Effector memory CD4-positive, alpha-beta T cell (primary cell): ENCODE results near the gene JUNB.

ENCODE experiments used
- DNase-seq, 3 donors: peaks; one replicate each; pipeline ENCODE4 v3.0.0-alpha.2; 2020
- H3K27ac ChIP-seq: 2 replicates; pipeline ENCODE4 v1.7.0; 2013; ENCODE audit warnings: mild to moderate bottlenecking, low read length, moderate library complexity; ENCODE audit not compliant: insufficient read depth, poor library complexity, severe bottlenecking
- H3K27me3 ChIP-seq: replicated peaks from 2 replicates; pipeline ENCODE4 v1.7.0; 2013; ENCODE audit warnings: mild to moderate bottlenecking, low read length; ENCODE audit not compliant: insufficient read depth, control insufficient read depth, poor library complexity, severe bottlenecking
- H3K36me3 ChIP-seq: 2 replicates; pipeline ENCODE4 v1.7.0; 2013; ENCODE audit warnings: mild to moderate bottlenecking, low read length, moderate library complexity; ENCODE audit not compliant: control insufficient read depth, insufficient read depth
- H3K4me1 ChIP-seq: 2 replicates; pipeline ENCODE4 v1.7.0; 2013; ENCODE audit warnings: low read length, mild to moderate bottlenecking; ENCODE audit not compliant: control insufficient read depth, insufficient read depth, poor library complexity, severe bottlenecking
- H3K4me3 ChIP-seq: 2 replicates; pipeline ENCODE4 v1.7.0; 2013; ENCODE audit warnings: low read length, low read depth, mild to moderate bottlenecking; ENCODE audit not compliant: insufficient read depth, poor library complexity, severe bottlenecking
- H3K9me3 ChIP-seq: 2 replicates; pipeline ENCODE4 v1.7.0; 2013; ENCODE audit warnings: mild to moderate bottlenecking, low read length, moderate library complexity; ENCODE audit not compliant: control insufficient read depth

JUNB gene

DNA sequence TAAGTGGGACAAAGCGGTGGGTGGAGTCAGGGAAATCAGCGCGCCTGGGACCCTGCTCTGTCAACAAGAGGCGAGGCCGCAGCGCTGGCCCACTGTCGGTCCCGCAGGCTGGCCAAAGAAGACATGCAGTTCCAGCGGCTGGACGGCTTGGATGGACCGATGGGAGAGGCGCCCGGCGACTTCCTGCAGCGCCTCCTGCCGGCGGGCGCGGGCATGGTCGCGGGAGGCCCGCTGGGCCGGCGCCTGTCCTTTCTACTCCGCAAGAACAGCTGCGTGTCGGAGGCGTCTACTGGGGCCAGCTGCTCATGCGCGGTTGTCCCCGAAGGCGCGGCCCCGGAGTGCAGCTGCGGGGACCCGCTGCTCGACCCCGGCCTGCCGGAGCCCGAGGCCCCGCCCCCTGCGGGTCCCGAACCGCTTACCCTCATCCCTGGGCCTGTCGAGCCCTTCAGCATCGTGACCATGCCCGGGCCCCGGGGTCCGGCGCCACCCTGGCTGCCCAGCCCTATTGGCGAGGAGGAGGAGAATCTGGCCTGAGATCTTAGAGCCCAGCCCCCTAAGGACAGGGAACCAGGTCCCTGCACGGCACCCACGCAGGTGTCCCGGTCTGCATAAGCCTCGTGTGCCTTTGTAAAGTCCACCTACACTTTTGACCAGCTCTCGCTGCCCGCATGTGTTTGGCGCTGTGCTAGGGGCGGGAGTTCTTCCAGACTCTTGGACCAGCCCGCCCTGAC is 33.6 kb upstream of the JUNB start:
- Histone ChIP-seq H3K4me1 (peaks cover 5% of the 10 kb centered on the region), H3K9me3 (no peaks in the 10 kb centered on the region), H3K27ac (no peak overlapping the region), H3K4me3 (peak overlapping the region; percentile 11), H3K27me3 (peaks cover 4% of the 10 kb centered on the region), H3K36me3 (no peaks in the 10 kb centered on the region)
- DNase-seq: peak; percentile 34 to 47 (median 34)

DNA sequence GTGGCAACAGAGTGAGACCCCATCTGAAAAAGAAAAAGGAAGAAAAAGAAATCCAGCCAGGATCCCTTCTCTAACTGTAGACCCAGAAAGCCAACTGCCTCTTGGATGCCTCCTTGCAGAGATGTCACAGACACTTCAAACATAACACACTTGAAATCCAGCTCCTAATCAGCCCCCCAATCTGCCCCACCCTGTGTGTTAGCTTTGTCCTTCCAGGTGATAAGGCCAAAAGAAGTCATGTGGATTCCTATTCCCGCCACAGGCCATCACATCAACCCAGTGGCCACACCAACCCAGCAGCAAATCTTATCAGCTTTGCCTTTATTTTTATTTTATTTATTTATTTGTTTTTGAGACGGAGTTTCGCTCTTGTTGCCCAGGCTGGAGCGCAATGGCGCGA is 31.6 kb upstream of the JUNB start:
- Histone ChIP-seq H3K27ac (no peak overlapping the region), H3K27me3 (no peaks in the 10 kb centered on the region), H3K36me3 (no peaks in the 10 kb centered on the region), H3K4me3 (no peak overlapping the region), H3K9me3 (no peaks in the 10 kb centered on the region), H3K4me1 (peaks cover 5% of the 10 kb centered on the region)
- no peak for DNase-seq

DNA sequence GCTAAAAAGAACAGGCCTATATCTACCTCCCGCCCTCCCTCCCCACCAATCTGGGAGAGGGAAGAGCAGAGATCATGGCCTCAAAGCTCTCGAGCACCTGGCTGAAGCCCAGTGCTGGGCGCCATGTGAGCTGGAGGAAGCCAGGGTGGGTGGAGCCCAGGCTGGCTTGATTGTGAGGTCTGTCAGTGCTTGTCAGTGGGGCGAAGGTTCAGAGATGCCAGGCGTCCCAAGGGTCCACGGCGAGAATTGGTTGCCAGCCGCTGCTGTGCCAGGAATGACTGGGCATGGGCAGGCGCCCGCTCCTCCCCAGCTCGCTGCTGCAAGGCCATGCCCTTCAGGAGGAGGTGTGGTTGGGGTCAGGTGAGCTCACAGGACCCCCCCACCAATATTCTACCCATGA is 28.2 kb upstream of the JUNB start:
- Histone ChIP-seq H3K9me3 (no peaks in the 10 kb centered on the region), H3K4me1 (no peaks in the 10 kb centered on the region), H3K4me3 (no peak overlapping the region), H3K36me3 (no peaks in the 10 kb centered on the region), H3K27me3 (no peaks in the 10 kb centered on the region), H3K27ac (no peak overlapping the region)
- DNase-seq: no peak

DNA sequence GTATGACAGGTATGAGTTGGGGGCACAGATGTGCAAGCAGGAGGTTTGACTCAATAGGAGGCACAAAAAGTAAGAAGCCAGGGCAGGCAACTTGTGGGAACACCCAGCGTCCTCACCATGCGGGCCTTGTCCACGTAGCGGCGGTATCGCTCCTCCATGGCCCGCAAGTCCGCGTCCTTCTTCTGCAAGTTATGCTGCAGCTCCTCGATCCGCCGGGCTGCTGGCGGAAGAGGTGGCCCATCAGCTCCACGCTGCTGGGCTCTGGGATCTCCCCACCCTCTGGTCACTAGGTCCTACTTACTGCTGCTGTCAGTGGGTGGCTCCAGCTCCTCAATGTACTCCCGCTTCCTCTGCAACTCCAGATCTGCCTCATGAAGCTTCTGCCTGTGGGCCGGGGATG is 26.6 kb upstream of the JUNB start:
- Histone ChIP-seq H3K4me3 (no peak overlapping the region), H3K9me3 (no peaks in the 10 kb centered on the region), H3K4me1 (peaks cover 3% of the 10 kb centered on the region), H3K27ac (no peak overlapping the region), H3K27me3 (no peaks in the 10 kb centered on the region), H3K36me3 (no peaks in the 10 kb centered on the region)
- no peak for DNase-seq

DNA sequence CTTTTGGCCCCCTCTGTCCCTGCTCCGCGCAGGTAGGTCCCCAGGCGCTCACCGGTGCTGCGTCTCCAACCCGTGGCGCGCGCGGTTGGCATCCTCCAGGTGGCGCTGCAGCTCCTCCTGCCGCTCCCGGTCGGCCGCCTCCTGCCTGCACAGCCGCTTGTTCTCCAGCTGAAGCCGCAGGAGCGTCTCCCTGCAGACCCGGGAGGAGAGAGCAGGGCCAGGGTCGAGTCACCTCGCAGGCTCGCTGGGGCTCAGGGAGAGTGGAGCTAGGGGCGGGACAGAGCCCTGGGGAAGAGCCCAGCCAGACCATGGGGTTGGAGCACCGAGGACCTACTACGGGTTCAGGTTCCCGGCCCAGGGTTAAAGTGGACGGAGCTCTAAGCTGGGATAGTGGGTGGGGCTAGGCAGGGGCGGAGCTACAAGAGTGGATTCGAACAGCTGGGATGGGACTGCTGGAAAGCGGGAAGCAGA is 25.2 kb upstream of the JUNB start:
- no peaks in the 10 kb centered on the region for H3K36me3 ChIP-seq
- peaks cover 7% of the 10 kb centered on the region for H3K4me1 ChIP-seq
- no peak overlapping the region for H3K27ac ChIP-seq
- no peaks in the 10 kb centered on the region for H3K27me3 ChIP-seq
- DNase-seq: peak in 2 of 3 donors; percentile 69 to 77
- H3K4me3 ChIP-seq: no peak overlapping the region
- no peaks in the 10 kb centered on the region for H3K9me3 ChIP-seq

DNA sequence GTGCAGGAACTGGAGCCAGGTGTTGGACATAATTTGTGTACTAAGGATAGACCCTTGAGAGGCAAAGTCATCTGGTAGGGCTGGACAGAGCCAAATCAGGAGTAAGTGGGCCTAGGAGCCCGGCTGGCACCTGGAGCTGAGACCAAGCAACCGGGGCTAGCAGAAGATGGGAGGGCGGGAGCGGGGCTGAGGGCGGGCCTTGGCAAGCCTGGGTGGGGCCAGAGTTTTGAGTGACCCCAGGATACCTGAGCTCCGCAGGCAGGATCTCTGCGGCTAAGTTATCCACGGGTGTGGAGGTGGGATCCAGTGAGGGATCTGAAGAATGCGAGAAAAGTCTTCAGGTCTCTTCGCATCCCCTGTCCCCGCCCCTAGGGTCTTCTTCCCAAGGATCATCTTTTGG is 24.1 kb upstream of the JUNB start:
- Histone ChIP-seq H3K4me1 (peaks cover 7% of the 10 kb centered on the region), H3K27me3 (no peaks in the 10 kb centered on the region), H3K9me3 (no peaks in the 10 kb centered on the region), H3K4me3 (no peak overlapping the region), H3K36me3 (no peaks in the 10 kb centered on the region), H3K27ac (no peak overlapping the region)
- DNase-seq: no peak

DNA sequence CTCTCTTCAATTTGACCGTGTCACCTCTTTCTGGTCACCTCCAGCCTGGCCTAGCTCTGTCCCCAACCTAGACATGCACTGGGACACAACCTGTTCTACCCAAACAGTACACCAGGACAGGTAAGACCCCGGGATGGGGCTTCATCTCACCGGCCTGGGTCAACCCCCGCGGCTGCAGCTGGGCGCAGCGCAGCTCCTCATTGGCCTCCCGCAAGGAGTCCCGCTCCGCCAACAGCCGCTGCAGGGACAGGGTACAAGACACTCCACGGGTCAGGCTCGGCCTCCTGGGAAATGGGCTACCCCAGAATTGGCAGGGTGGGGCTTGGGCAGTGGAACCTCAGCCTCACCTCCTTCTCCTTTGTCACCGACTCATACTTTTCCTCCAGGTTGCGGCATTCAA is 23.6 kb upstream of the JUNB start:
- Histone ChIP-seq H3K27me3 (no peaks in the 10 kb centered on the region), H3K9me3 (no peaks in the 10 kb centered on the region), H3K4me3 (no peak overlapping the region), H3K36me3 (no peaks in the 10 kb centered on the region), H3K4me1 (peaks cover 7% of the 10 kb centered on the region), H3K27ac (no peak overlapping the region)
- DNase-seq: no peak

DNA sequence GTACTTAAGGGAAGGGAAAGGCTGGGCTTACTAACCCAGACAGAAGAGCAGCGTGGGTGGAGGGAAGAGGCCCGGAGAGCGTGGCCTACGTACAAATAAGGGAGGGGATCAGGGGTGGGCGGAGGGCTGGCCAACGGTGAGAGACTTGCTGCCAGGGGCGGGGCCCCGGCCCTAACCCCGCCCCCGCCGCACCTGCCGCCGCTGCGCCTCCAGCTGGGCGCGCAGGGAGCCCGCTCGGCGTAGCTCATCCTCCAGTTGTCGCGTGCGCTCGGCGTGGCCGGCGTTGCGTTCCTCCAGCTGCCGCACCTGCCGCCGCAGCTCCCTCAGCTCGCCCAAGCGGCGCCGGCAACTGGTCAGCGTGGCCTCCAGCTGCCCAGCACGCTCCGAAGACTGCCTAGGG is 21.6 kb upstream of the JUNB start:
- no peak overlapping the region for H3K4me3 ChIP-seq
- H3K9me3 ChIP-seq: no peaks in the 10 kb centered on the region
- H3K27me3 ChIP-seq: no peaks in the 10 kb centered on the region
- H3K4me1 ChIP-seq: peaks cover 7% of the 10 kb centered on the region
- no peaks in the 10 kb centered on the region for H3K36me3 ChIP-seq
- DNase-seq: peak in 2 of 3 donors; percentile 48 to 63
- no peak overlapping the region for H3K27ac ChIP-seq

DNA sequence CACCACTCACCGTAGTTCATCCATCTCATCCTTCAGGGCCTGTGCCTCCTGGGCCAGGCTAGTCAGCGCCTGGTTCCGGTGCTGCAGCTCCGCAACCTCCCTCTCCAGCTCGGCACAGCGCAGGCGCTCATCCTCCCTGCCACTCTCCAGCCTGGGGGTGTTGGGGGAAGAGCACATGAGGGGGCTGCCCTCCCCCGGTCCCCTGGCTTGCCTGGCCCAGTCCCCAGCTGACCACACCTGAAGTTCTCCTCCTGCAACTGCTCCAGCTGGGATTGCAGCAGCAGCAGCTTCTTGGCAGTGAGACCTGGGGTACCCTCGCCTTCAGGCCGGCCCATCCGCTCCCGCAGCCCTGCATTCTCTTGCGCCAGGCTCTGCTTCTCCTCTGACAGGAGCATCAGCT is 20.4 kb upstream of the JUNB start:
- peaks cover 7% of the 10 kb centered on the region for H3K4me1 ChIP-seq
- DNase-seq: no peak
- no peaks in the 10 kb centered on the region for H3K27me3 ChIP-seq
- H3K4me3 ChIP-seq: no peak overlapping the region
- no peak overlapping the region for H3K27ac ChIP-seq
- H3K36me3 ChIP-seq: no peaks in the 10 kb centered on the region
- H3K9me3 ChIP-seq: no peaks in the 10 kb centered on the region

DNA sequence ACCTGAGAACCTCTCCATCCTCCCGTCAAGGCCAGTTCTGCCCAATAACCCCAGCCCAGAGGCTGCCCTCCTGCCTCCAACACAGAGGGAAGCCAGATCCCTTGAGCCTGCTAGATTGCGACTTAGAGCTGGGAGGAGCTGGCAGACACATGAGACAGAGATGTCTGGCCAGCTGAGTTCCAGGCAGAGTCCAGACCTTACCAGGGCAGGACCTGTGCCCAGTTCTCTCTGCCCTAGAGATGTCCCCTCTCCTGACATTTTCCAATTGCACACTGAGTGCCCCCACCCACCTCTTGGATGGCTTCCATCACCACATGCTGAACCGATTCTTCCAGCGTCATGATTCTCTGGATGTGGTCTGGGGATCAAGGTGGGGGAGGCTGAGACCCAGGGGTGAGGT is 19.0 kb upstream of the JUNB start:
- Histone ChIP-seq H3K4me3 (no peak overlapping the region), H3K9me3 (no peaks in the 10 kb centered on the region), H3K27me3 (no peaks in the 10 kb centered on the region), H3K36me3 (no peaks in the 10 kb centered on the region), H3K4me1 (peaks cover 10% of the 10 kb centered on the region), H3K27ac (no peak overlapping the region)
- DNase-seq: no peak
